HL-60 (cell line): Measurements from ENCODE around the gene STXBP1.

Experiments
- POLR2AphosphoS5 ChIP-seq: IDR thresholded peaks from 2 replicates; pipeline ENCODE4 v1.6.1; 2012; ENCODE audit warnings: low read depth
- TF ChIP-seq, protein P1 (sequence below): IDR thresholded peaks from one replicate; pipeline ENCODE4 v1.5.1; 2011; ENCODE audit warnings: low read length, control low read depth, inconsistent platforms; ENCODE audit not compliant: insufficient read depth
- TF ChIP-seq, protein P2 (sequence below): IDR thresholded peaks from 2 replicates; pipeline ENCODE4 v1.6.1; 2012; ENCODE audit warnings: low read depth; ENCODE audit not compliant: insufficient replicate concordance

DNA sequence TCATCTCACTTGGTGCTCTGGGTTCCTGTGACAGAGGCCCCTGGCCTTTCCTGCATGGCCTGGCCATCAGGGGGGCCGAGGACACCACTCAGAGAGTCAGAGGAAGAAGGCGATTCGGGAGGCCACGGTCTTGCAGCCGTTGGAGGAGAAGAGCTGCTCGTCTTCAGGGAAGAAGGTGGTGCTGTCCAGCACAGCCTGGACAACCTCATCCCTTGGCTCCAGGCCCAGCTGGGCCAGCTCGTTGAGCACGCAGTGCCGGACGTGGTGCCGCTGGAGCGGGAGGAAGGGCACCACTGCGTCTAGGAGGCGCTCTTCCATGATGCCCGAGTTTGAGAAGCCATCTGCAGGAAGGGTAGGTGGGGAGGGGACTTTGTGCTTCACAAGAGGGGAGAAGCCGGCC lies 119.9 kb downstream of the STXBP1 start:
- TF ChIP-seq, protein P1, sequence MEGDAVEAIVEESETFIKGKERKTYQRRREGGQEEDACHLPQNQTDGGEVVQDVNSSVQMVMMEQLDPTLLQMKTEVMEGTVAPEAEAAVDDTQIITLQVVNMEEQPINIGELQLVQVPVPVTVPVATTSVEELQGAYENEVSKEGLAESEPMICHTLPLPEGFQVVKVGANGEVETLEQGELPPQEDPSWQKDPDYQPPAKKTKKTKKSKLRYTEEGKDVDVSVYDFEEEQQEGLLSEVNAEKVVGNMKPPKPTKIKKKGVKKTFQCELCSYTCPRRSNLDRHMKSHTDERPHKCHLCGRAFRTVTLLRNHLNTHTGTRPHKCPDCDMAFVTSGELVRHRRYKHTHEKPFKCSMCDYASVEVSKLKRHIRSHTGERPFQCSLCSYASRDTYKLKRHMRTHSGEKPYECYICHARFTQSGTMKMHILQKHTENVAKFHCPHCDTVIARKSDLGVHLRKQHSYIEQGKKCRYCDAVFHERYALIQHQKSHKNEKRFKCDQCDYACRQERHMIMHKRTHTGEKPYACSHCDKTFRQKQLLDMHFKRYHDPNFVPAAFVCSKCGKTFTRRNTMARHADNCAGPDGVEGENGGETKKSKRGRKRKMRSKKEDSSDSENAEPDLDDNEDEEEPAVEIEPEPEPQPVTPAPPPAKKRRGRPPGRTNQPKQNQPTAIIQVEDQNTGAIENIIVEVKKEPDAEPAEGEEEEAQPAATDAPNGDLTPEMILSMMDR = no peak
- TF ChIP-seq POLR2AphosphoS5 = no peak
- TF ChIP-seq, protein P2, sequence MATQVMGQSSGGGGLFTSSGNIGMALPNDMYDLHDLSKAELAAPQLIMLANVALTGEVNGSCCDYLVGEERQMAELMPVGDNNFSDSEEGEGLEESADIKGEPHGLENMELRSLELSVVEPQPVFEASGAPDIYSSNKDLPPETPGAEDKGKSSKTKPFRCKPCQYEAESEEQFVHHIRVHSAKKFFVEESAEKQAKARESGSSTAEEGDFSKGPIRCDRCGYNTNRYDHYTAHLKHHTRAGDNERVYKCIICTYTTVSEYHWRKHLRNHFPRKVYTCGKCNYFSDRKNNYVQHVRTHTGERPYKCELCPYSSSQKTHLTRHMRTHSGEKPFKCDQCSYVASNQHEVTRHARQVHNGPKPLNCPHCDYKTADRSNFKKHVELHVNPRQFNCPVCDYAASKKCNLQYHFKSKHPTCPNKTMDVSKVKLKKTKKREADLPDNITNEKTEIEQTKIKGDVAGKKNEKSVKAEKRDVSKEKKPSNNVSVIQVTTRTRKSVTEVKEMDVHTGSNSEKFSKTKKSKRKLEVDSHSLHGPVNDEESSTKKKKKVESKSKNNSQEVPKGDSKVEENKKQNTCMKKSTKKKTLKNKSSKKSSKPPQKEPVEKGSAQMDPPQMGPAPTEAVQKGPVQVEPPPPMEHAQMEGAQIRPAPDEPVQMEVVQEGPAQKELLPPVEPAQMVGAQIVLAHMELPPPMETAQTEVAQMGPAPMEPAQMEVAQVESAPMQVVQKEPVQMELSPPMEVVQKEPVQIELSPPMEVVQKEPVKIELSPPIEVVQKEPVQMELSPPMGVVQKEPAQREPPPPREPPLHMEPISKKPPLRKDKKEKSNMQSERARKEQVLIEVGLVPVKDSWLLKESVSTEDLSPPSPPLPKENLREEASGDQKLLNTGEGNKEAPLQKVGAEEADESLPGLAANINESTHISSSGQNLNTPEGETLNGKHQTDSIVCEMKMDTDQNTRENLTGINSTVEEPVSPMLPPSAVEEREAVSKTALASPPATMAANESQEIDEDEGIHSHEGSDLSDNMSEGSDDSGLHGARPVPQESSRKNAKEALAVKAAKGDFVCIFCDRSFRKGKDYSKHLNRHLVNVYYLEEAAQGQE = no peak
